GM20000 (cell line): ENCODE results near the gene ANKS1A.
"Not testable (repeated sequence)": the region's sequence is repeated elsewhere in the genome, so short reads cannot be mapped to it uniquely, and the experiment has no call there.

Experiments used
- DNase-seq: peaks from one replicate; pipeline ENCODE4 v3.0.0; 2012; ENCODE audit warnings: low spot score
- CTCF ChIP-seq: IDR thresholded peaks from 2 replicates; pipeline ENCODE4 v1.5.1; 2012; ENCODE audit warnings: mild to moderate bottlenecking, control low read depth; ENCODE audit errors: extremely low read depth, missing control alignments

Gene ANKS1A

GRCh38 chr6:34871853-34872252 lies 17.2 kb upstream of the ANKS1A start:
- no peak for DNase-seq
- TF ChIP-seq CTCF: no peak

DNA sequence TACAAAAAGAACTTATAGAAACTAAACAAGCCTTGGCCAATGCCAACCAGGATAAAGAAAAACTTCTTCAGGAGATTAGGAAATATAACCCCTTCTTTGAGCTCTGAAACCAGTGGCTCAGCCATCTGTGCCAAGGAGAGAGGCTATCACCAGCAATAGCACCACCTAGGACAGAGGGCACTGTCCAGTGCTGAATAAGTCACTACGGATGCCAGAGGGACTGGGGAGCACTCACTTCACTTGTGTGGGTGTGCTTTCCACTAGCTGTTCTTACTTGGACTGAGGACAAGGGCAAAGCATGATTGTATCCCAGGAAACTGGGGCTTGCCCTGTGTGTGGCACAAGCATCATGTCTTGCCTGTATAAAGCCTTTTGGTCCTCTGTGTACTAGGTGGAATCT lies 16.7 kb upstream of the ANKS1A start:
- TF ChIP-seq CTCF: no peak

DNA sequence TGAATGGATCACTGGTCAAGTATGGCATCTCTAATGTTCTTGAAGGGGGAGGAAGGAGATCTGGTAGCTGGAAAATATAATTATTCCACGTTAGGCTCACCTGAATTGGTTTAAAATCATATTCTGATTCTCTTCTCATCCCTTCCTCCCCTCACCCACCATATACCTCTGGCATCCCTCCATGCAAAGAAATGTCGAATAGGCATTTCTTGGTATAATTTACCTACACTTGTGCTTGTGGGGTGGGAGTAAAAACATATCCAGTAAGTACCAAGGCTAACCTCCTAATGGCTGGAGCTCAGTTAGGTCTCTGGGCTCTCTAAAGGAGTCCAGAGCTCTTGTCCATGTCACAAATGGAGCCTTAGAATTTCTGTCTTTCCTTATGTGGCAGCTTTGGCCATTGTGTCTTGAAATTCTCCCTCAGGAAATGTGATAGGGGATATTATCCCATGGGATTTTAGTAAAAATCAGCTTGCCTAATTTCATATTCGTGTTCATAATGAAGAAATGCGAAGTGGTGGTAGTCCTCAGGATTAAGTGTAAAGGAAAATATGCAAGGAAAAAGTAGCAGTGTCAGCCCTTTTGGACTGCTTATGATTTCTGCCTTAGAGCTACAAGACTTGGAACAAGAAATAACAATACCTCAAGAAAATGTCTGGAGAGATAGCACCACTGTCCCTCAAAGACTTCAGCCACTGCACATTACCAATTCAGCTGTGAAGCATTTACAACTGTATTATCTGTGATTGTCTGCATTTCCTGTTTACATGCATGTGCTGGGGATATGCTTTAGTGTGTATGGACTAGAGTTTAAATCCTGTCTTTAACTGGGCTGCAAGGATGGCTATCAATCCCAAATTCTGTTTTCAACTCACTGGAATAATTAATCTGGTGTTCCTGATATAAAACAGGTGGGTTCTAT lies 13.5 kb upstream of the ANKS1A start:
- DNase-seq: no peak
- no peak for TF ChIP-seq CTCF

More for the DNA sequence above, 16.7 kb upstream of the ANKS1A start:
- DNase-seq: no peak

GRCh38 chr6:34876472-34876871 lies 12.6 kb upstream of the ANKS1A start:
- no peak for DNase-seq
- TF ChIP-seq CTCF: no peak

DNA sequence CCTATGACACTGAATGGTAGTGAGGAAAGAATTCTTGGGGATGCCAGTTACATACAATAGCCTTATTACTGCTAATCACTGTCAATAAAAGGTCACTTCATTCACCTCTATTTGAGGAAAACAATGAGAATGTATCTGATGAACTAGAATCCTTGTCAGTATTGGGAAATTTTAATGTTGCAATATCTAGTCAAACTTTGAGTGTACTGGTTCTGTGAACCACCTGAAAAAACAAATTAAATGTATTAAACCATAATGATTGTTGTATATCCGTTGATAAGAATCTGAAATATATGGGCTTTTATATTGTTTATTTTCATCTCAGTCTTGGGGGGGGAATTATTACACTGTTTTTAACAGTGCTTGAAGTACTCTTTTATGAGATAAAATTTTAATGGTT lies 11.8 kb upstream of the ANKS1A start:
- TF ChIP-seq CTCF: no peak
- DNase-seq: no peak

- no peak for DNase-seq
- no peak for TF ChIP-seq CTCF
These were observed 11.1 kb upstream of the ANKS1A start for GRCh38 chr6:34877869-34878485.

DNA sequence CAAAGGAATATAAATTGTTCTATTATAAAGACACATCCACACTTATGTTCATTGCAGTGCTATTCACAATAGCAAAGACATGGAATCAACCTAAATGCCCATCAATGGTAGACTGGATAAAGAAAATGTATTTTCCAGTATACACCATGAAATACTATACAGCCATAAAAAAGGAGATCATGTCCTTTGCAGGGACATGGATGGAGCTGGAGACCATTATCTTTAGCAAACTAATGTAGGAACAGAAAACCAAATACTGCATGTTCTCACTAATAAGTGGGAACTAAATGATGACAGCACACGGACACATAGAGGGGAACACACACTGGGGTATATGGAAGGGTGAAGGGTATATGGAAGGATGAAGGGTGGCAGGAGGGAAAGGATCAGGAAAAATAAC lies 5.0 kb upstream of the ANKS1A start:
- not testable (repeated sequence) for DNase-seq
